Vagina (tissue), 2 donors: Measurements from ENCODE around the gene POU2F3. TPM values are rescaled to one million over a fixed set of nuclear protein-coding genes. Genes with fewer than 3 reads are reported as not detected.
"Not testable (repeated sequence)": the region's sequence is repeated elsewhere in the genome, so short reads cannot be mapped to it uniquely, and the experiment has no call there.

Experiments
- DNase-seq, 2 donors: peaks; one replicate each; pipeline ENCODE4 v3.0.0-alpha.2; 2017; ENCODE audit errors: extremely low spot score in 2 of 2
- H3K27ac ChIP-seq: fragments of 200-600 bp; sonication (generic); one replicate; pipeline ENCODE4 v1.5.1; 2019
- H3K27me3 ChIP-seq: fragments of 200-600 bp; sonication (generic); one replicate; pipeline ENCODE4 v1.5.1; 2019
- H3K36me3 ChIP-seq, 2 donors: fragments of 200-600 bp; sonication (generic); one replicate each; pipeline ENCODE4 v1.5.1; 2017 to 2019
- H3K4me1 ChIP-seq: fragments of 200-600 bp; sonication (generic); one replicate; pipeline ENCODE4 v1.5.1; 2019
- H3K4me3 ChIP-seq, 2 donors: fragments of 200-600 bp; sonication (generic); 1 replicate in 1 of 2; 2 replicates in 1 of 2; pipeline ENCODE4 v1.5.1; 2016 to 2019
- H3K9me3 ChIP-seq: fragments of 200-600 bp; sonication (generic); one replicate; pipeline ENCODE4 v1.5.1; 2019
- CTCF ChIP-seq, 3 experiments: fragments of 450-650 bp in 2 of 3; fragments of 200-600 bp in 1 of 3; sonication (generic) in 1 of 3; IDR thresholded peaks; one replicate each; pipeline ENCODE4 v1.5.1; 2017 to 2019; ENCODE audit warnings: antibody characterized with exemption in 3 of 3, mild to moderate bottlenecking in 2 of 3, moderate library complexity in 2 of 3
- POLR2A ChIP-seq, 2 donors: fragments of 450-650 bp; IDR thresholded peaks; one replicate each; pipeline ENCODE4 v1.6.1; 2017; ENCODE audit warnings: antibody characterized with exemption in 2 of 2, mild to moderate bottlenecking in 2 of 2, moderate library complexity in 2 of 2
- POLR2AphosphoS5 ChIP-seq, 2 donors: sonication (generic); formaldehyde crosslinking; IDR thresholded peaks; one replicate each; pipeline ENCODE4 v1.9.0; 2017; ENCODE audit warnings: antibody characterized with exemption in 2 of 2, mild to moderate bottlenecking in 2 of 2, low read depth in 1 of 2; ENCODE audit not compliant: insufficient read depth in 1 of 2
- intact Hi-C: fragments of 100-400 bp; cut with DNase I; formaldehyde crosslinking; loops from one replicate; pipeline ENCODE4 v1.15.1; 2023
- total RNA-seq: library from RNA; depleted of rRNA; stranded (reverse); fragments of >200 nt; gene quantifications from one replicate; pipeline ENCODE4 v1.2.3, GENCODE V29; 2016

The POU2F3 gene
- total RNA-seq, 1 donor from 2014 or later, result 2.7 TPM

GRCh38 chr11:120268686-120269085, 28.7 kb downstream of the POU2F3 start:
- TF ChIP-seq POLR2AphosphoS5 (IDR thresholded peaks at IDR 0.05; ENCODE audit: insufficient read depth in 1 of 2, low read depth in 1 of 2) (no peak), POLR2A (IDR thresholded peaks at IDR 0.05) (no peak), CTCF (IDR thresholded peaks at IDR 0.05) (no peak)
- no peak for DNase-seq
- Histone ChIP-seq H3K4me1 (peaks cover 9% of the 10 kb centered on the region), H3K27ac (no peak overlapping the region), H3K9me3 (no peaks in the 10 kb centered on the region), H3K4me3 (no peak overlapping the region), H3K27me3 (no peaks in the 10 kb centered on the region), H3K36me3 (no peaks in the 10 kb centered on the region)
- intact Hi-C loops, result no loop called here

GRCh38 chr11:120270386-120270785, 30.4 kb downstream of the POU2F3 start:
- H3K9me3 ChIP-seq, result no peaks in the 10 kb centered on the region
- TF ChIP-seq POLR2A (IDR thresholded peaks at IDR 0.05) (no peak), POLR2AphosphoS5 (IDR thresholded peaks at IDR 0.05; ENCODE audit: insufficient read depth in 1 of 2, low read depth in 1 of 2) (no peak), CTCF (IDR thresholded peaks at IDR 0.05) (no peak)
- no peaks in the 10 kb centered on the region for H3K36me3 ChIP-seq
- H3K4me1 ChIP-seq, result peaks cover 9% of the 10 kb centered on the region
- no peak overlapping the region for H3K4me3 ChIP-seq
- no peak for DNase-seq
- intact Hi-C loops, result no loop called here
- peak overlapping the region; percentile 66 for H3K27ac ChIP-seq
- H3K27me3 ChIP-seq, result no peaks in the 10 kb centered on the region

- no peak for DNase-seq
- no peaks in the 10 kb centered on the region for H3K9me3 ChIP-seq
- H3K27ac ChIP-seq, result peak overlapping the region; percentile 66
- no peaks in the 10 kb centered on the region for H3K27me3 ChIP-seq
- TF ChIP-seq POLR2A (IDR thresholded peaks at IDR 0.05) (no peak), CTCF (IDR thresholded peaks at IDR 0.05) (no peak), POLR2AphosphoS5 (IDR thresholded peaks at IDR 0.05; ENCODE audit: insufficient read depth in 1 of 2, low read depth in 1 of 2) (no peak)
- H3K36me3 ChIP-seq, result no peaks in the 10 kb centered on the region
- intact Hi-C loops, result no loop called here
- H3K4me3 ChIP-seq, result no peak overlapping the region
- peaks cover 9% of the 10 kb centered on the region for H3K4me1 ChIP-seq
These were observed 31.7 kb downstream of the POU2F3 start for GRCh38 chr11:120271672-120272071.

GRCh38 chr11:120272303-120272702, 32.4 kb downstream of the POU2F3 start:
- H3K4me3 ChIP-seq, result no peak overlapping the region
- TF ChIP-seq CTCF (IDR thresholded peaks at IDR 0.05) (no peak), POLR2A (IDR thresholded peaks at IDR 0.05) (no peak), POLR2AphosphoS5 (IDR thresholded peaks at IDR 0.05; ENCODE audit: insufficient read depth in 1 of 2, low read depth in 1 of 2) (no peak)
- H3K27me3 ChIP-seq, result no peaks in the 10 kb centered on the region
- intact Hi-C loops, result no loop called here
- H3K9me3 ChIP-seq, result no peaks in the 10 kb centered on the region
- H3K4me1 ChIP-seq, result peaks cover 9% of the 10 kb centered on the region
- peak overlapping the region; percentile 66 for H3K27ac ChIP-seq
- H3K36me3 ChIP-seq, result no peaks in the 10 kb centered on the region
- DNase-seq, result no peak

GRCh38 chr11:120273432-120273831, 33.5 kb downstream of the POU2F3 start:
- intact Hi-C loops, result no loop called here
- no peak for DNase-seq
- H3K27me3 ChIP-seq, result no peaks in the 10 kb centered on the region
- peaks cover 9% of the 10 kb centered on the region for H3K4me1 ChIP-seq
- no peak overlapping the region for H3K27ac ChIP-seq
- H3K4me3 ChIP-seq, result no peak overlapping the region
- H3K36me3 ChIP-seq, result no peaks in the 10 kb centered on the region
- TF ChIP-seq POLR2AphosphoS5 (IDR thresholded peaks at IDR 0.05; ENCODE audit: insufficient read depth in 1 of 2, low read depth in 1 of 2) (no peak), POLR2A (IDR thresholded peaks at IDR 0.05) (no peak), CTCF (IDR thresholded peaks at IDR 0.05) (no peak)
- H3K9me3 ChIP-seq, result no peaks in the 10 kb centered on the region

GRCh38 chr11:120273956-120274355, 34.0 kb downstream of the POU2F3 start:
- H3K36me3 ChIP-seq, H3K4me1 ChIP-seq, H3K4me3 ChIP-seq, DNase-seq, H3K27me3 ChIP-seq, H3K27ac ChIP-seq, intact Hi-C loops, H3K9me3 ChIP-seq: not testable (repeated sequence)
